Left lung (tissue), 10 donors: ENCODE data around the gene RSPO3. TPM values are rescaled to one million over a fixed set of nuclear protein-coding genes. Genes with fewer than 3 reads are reported as not detected.

Experiments used
- ATAC-seq: fragments of 200-7000 bp; cut with Tn5 transposase; one replicate; pipeline ENCODE4 v1.9.1; 2020; ENCODE audit warnings: moderate library complexity
- DNase-seq, 4 donors: peaks; one replicate each; pipeline ENCODE4 v3.0.0-alpha.2; 2013 to 2020
- H3K27ac ChIP-seq, 2 donors: fragments of 200-600 bp; sonication (generic) in 1 of 2; one replicate each; pipeline versions ENCODE4 v1.5.0 to v1.8.0; 2020 to 2021
- H3K27me3 ChIP-seq, 2 donors: fragments of 200-600 bp; sonication (generic) in 1 of 2; one replicate each; pipeline versions ENCODE4 v1.5.0 to v1.8.0; 2020 to 2021
- H3K36me3 ChIP-seq, 2 donors: fragments of 200-600 bp; sonication (generic) in 1 of 2; one replicate each; pipeline versions ENCODE4 v1.5.0 to v1.8.0; 2020 to 2021
- H3K4me1 ChIP-seq, 2 donors: fragments of 200-600 bp; one replicate each; pipeline ENCODE4 v1.8.0; 2021
- H3K4me3 ChIP-seq, 2 donors: fragments of 200-600 bp; sonication (generic) in 1 of 2; one replicate each; pipeline versions ENCODE4 v1.5.0 to v1.8.0; 2020 to 2021; ENCODE audit warnings: mild to moderate bottlenecking in 1 of 2
- H3K9me3 ChIP-seq, 2 donors: fragments of 200-600 bp; sonication (generic) in 1 of 2; one replicate each; pipeline versions ENCODE4 v1.5.0 to v1.8.0; 2020 to 2021
- CTCF ChIP-seq, 2 donors: fragments of 200-600 bp; sonication (generic) in 1 of 2; IDR thresholded peaks; one replicate each; pipeline versions ENCODE4 v1.5.0 to v1.8.0; 2021; ENCODE audit warnings: antibody characterized with exemption in 2 of 2
- intact Hi-C, 2 donors: fragments of 100-400 bp; cut with DNase I; formaldehyde crosslinking; loops; one replicate each; pipeline versions ENCODE4 v1.11.2 to v1.14.2; 2022
- polyA plus RNA-seq, 6 donors: library from polyadenylated mRNA; unstranded; fragments of 120-200 nt; gene quantifications; one replicate each; pipeline ENCODE4 v1.2.1, GENCODE V29; 2013; ENCODE audit not compliant: insufficient read length in 6 of 6
- total RNA-seq, 2 donors: library from RNA; stranded (reverse); fragmentation: NEBNext Ultra II Directional; extraction: Animal tissue kit (Norgen Biotek cat#: 25700); gene quantifications; one replicate each; pipeline ENCODE4 v1.2.1, GENCODE V29; 2021
- donor health status: DM: no; HTN: yes; CAD: no.
- donor health status: DM: no; HTN: no; CAD: no.

RSPO3 gene
- total and polyA plus RNA-seq, 8 donors: 4.9 to 12.9 (median 5.9) TPM

GRCh38 chr6:127201321-127201720, 82.8 kb downstream of the RSPO3 start:
- Histone ChIP-seq H3K27me3 (no peaks in the 10 kb centered on the region), H3K36me3 (no peaks in the 10 kb centered on the region), H3K4me1 (peaks cover 0 to 33% of the 10 kb centered on the region in 2 donors), H3K9me3 (no peaks in the 10 kb centered on the region), H3K27ac (no peak overlapping the region), H3K4me3 (no peak overlapping the region)
- intact Hi-C loops: no loop called here
- TF ChIP-seq CTCF (IDR thresholded peaks at IDR 0.05): no peak
- ATAC-seq (no peak), DNase-seq (no peak)

GRCh38 chr6:127202676-127203075, 84.2 kb downstream of the RSPO3 start:
- H3K9me3 ChIP-seq: no peaks in the 10 kb centered on the region
- DNase-seq (no peak), ATAC-seq (no peak)
- TF ChIP-seq CTCF (IDR thresholded peaks at IDR 0.05): no peak
- H3K36me3 ChIP-seq: no peaks in the 10 kb centered on the region
- intact Hi-C loops: no loop called here
- peaks cover 0 to 29% of the 10 kb centered on the region in 2 donors for H3K4me1 ChIP-seq
- no peak overlapping the region for H3K27ac ChIP-seq
- no peak overlapping the region for H3K4me3 ChIP-seq
- peaks cover 0 to 6% of the 10 kb centered on the region in 2 donors for H3K27me3 ChIP-seq

- ATAC-seq (peak; percentile 42), DNase-seq (no peak)
- intact Hi-C loops: no loop called here
- H3K4me1 ChIP-seq: peaks cover 0 to 13% of the 10 kb centered on the region in 2 donors
- H3K9me3 ChIP-seq: no peaks in the 10 kb centered on the region
- H3K4me3 ChIP-seq: no peak overlapping the region
- H3K36me3 ChIP-seq: no peaks in the 10 kb centered on the region
- H3K27ac ChIP-seq: peak overlapping the region in 1 of 2 donors; percentile 75
- no peak for TF ChIP-seq CTCF (IDR thresholded peaks at IDR 0.05)
- H3K27me3 ChIP-seq: peaks cover 0 to 7% of the 10 kb centered on the region in 2 donors
Observed at GRCh38 chr6:127204281-127204680, 85.8 kb downstream of the RSPO3 start.

GRCh38 chr6:127205036-127205435, 86.6 kb downstream of the RSPO3 start:
- TF ChIP-seq CTCF (IDR thresholded peaks at IDR 0.05): no peak
- Histone ChIP-seq H3K27me3 (peaks cover 0 to 14% of the 10 kb centered on the region in 2 donors), H3K4me1 (peaks cover 0 to 8% of the 10 kb centered on the region in 2 donors), H3K36me3 (no peaks in the 10 kb centered on the region), H3K27ac (peak overlapping the region in 1 of 2 donors; percentile 75), H3K9me3 (no peaks in the 10 kb centered on the region), H3K4me3 (no peak overlapping the region)
- no peak for ATAC-seq
- intact Hi-C loops: no loop called here
- peak in 2 of 4 donors; percentile 49 to 54 for DNase-seq

- no peak for TF ChIP-seq CTCF (IDR thresholded peaks at IDR 0.05)
- Histone ChIP-seq H3K27me3 (peaks cover 0 to 19% of the 10 kb centered on the region in 2 donors), H3K4me1 (peaks cover 0 to 8% of the 10 kb centered on the region in 2 donors), H3K9me3 (no peaks in the 10 kb centered on the region), H3K27ac (no peak overlapping the region), H3K4me3 (no peak overlapping the region), H3K36me3 (no peaks in the 10 kb centered on the region)
- no peak for ATAC-seq
- DNase-seq: no peak
- intact Hi-C loops: no loop called here
Observed at GRCh38 chr6:127206531-127207095, 88.1 kb downstream of the RSPO3 start.
